ENCODE measurements around the gene RHO. TPM values are rescaled to one million over a fixed set of nuclear protein-coding genes. Genes with fewer than 3 reads are reported as not detected.
"Not testable (repeated sequence)": the region's sequence is repeated elsewhere in the genome, so short reads cannot be mapped to it uniquely, and the experiment has no call there.

RHO gene
- total RNA-seq, 1 experiment from 2014 or later: not detected

DNA sequence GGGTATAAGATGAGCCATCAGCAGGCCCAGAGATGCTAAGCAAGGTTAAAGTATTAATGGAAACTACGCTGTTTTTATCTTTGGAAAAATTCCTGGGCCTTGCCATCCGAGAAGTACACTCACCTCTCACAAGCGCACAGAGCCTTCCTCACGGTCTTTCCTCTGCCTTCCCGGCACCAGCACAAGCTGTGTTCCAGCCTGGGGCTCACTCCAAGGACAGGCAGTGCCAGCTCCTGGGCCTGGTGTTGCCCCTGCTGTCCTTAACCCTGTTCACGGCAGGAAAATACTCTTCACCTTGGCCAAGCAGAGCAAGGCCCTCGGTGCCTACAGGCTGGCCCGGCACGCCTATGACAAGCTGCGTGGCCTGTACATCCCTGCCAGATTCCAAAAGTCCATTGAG lies 14.3 kb upstream of the RHO start:
- no TSS peak for BruUV-seq (replicated peaks)
- H3K27ac Mint-ChIP-seq (ENCODE audit: unreplicated experiment): no peak overlapping the region
- ChIA-PET POLR2A (no interaction called here), CTCF (no interaction called here)
- H3K4me3 Mint-ChIP-seq (ENCODE audit: unreplicated experiment): no peak overlapping the region
- Histone ChIP-seq H3K36me3 (ENCODE audit: control insufficient read depth, insufficient read depth, low read length) (no peaks in the 10 kb centered on the region; the same call in 1 of the 2 replicates), H3K27me3 (replicated peaks; ENCODE audit: control insufficient read depth, insufficient read depth, low read length) (no peaks in the 10 kb centered on the region), H3K4me3 (ENCODE audit: low read depth, low read length) (no peak overlapping the region), H3K4me1 (no peaks in the 10 kb centered on the region), H3K9me3 (no peaks in the 10 kb centered on the region)
- intact Hi-C loops (cut with micrococcal nuclease; ENCODE audit: unreplicated experiment): no loop called here
- TF ChIP-seq, protein P1, sequence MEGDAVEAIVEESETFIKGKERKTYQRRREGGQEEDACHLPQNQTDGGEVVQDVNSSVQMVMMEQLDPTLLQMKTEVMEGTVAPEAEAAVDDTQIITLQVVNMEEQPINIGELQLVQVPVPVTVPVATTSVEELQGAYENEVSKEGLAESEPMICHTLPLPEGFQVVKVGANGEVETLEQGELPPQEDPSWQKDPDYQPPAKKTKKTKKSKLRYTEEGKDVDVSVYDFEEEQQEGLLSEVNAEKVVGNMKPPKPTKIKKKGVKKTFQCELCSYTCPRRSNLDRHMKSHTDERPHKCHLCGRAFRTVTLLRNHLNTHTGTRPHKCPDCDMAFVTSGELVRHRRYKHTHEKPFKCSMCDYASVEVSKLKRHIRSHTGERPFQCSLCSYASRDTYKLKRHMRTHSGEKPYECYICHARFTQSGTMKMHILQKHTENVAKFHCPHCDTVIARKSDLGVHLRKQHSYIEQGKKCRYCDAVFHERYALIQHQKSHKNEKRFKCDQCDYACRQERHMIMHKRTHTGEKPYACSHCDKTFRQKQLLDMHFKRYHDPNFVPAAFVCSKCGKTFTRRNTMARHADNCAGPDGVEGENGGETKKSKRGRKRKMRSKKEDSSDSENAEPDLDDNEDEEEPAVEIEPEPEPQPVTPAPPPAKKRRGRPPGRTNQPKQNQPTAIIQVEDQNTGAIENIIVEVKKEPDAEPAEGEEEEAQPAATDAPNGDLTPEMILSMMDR (IDR thresholded peaks at IDR 0.05; ENCODE audit: insufficient read depth in 1 of 2, low read depth in 1 of 2, low read length in 1 of 2, severe bottlenecking in 1 of 2, unreplicated experiment in 1 of 2): no peak
- no peaks in the 10 kb centered on the region for H3K27me3 Mint-ChIP-seq (ENCODE audit: insufficient read depth, unreplicated experiment)
- no peaks in the 10 kb centered on the region for H3K9me3 Mint-ChIP-seq (ENCODE audit: unreplicated experiment)
- H3K4me1 Mint-ChIP-seq (ENCODE audit: low read depth, unreplicated experiment): no peaks in the 10 kb centered on the region
- H3K36me3 Mint-ChIP-seq (ENCODE audit: insufficient read depth, unreplicated experiment): peaks cover 6% of the 10 kb centered on the region
- DNase-seq: no peak

DNA sequence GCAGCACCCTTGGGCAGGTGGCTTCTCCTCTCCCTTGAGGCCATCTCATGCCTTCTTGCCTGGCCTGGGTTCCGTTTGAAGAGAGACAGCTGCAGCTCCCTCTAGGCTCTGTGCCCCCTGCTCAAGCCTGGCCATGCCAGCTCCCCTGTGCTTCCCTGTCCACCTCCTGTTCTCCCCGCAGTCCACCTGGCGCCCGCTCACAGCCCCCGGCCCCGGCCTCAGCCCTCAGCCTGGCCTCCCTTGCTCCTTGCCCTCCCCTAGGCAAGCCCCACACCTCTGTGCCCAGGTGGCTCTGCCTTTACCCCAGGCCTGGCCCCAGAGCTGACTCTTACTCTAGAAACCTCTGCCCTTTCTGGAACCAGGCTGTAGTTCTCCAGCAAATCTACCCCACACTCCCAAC lies 13.9 kb upstream of the RHO start:
- CTCF ChIA-PET: no interaction called here
- Histone ChIP-seq H3K27me3 (replicated peaks; ENCODE audit: control insufficient read depth, insufficient read depth, low read length) (no peaks in the 10 kb centered on the region), H3K9me3 (no peaks in the 10 kb centered on the region), H3K4me1 (no peaks in the 10 kb centered on the region), H3K36me3 (ENCODE audit: control insufficient read depth, insufficient read depth, low read length) (no peaks in the 10 kb centered on the region; the same call in 1 of the 2 replicates), H3K4me3 (ENCODE audit: low read depth, low read length) (no peak overlapping the region)
- no peaks in the 10 kb centered on the region for H3K9me3 Mint-ChIP-seq (ENCODE audit: unreplicated experiment)
- no peak overlapping the region for H3K27ac Mint-ChIP-seq (ENCODE audit: unreplicated experiment)
- DNase-seq: no peak
- H3K27me3 Mint-ChIP-seq (ENCODE audit: insufficient read depth, unreplicated experiment): no peaks in the 10 kb centered on the region
- POLR2A ChIA-PET: no interaction called here
- H3K4me3 Mint-ChIP-seq (ENCODE audit: unreplicated experiment): no peak overlapping the region
- no TSS peak for BruUV-seq (replicated peaks)
- intact Hi-C loops (cut with micrococcal nuclease; ENCODE audit: unreplicated experiment): no loop called here
- TF ChIP-seq, protein P1 (IDR thresholded peaks at IDR 0.05; ENCODE audit: insufficient read depth in 1 of 2, low read depth in 1 of 2, low read length in 1 of 2, severe bottlenecking in 1 of 2, unreplicated experiment in 1 of 2): no peak
- no peaks in the 10 kb centered on the region for H3K4me1 Mint-ChIP-seq (ENCODE audit: low read depth, unreplicated experiment)
- H3K36me3 Mint-ChIP-seq (ENCODE audit: insufficient read depth, unreplicated experiment): peaks cover 6% of the 10 kb centered on the region

DNA sequence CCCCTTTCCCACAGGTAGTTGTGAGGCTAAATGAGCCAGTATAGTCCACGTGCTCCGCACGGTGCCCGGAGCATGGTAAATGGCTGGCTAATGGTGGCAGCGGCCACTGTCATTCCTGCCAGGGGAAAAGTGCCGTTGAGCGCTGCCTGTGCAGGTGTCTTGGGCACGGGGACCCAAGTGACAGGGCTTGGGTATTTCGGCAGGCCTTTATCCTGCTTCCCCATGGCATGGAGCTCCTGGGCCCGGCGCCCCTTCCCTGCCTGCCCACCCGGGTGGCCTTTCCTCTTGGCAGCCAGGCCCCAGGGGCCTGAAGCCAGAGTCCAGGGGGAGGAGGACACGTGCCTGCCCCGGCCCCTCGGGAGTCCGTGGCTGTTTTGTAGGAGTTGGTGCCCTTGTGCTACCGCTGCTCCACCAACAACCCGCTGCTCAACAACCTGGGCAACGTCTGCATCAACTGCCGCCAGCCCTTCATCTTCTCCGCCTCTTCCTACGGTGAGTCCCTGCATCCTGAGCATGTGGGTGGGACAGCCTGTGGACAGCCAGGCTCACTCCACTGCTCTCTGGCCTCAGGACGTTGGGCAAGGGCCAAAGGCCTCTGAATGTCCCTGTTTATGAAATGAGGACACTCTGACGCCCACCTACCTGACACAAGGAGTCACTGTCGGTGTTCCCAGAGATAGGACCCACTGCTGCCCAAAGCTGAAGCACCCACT lies 13.2 kb upstream of the RHO start:
- POLR2A ChIA-PET; H3K27me3 ChIP-seq (replicated peaks; ENCODE audit: control insufficient read depth, insufficient read depth, low read length); CTCF ChIA-PET; H3K36me3 Mint-ChIP-seq (ENCODE audit: insufficient read depth, unreplicated experiment); intact Hi-C loops (cut with micrococcal nuclease; ENCODE audit: unreplicated experiment); H3K9me3 ChIP-seq; H3K4me3 ChIP-seq (ENCODE audit: low read depth, low read length); H3K9me3 Mint-ChIP-seq (ENCODE audit: unreplicated experiment); H3K27me3 Mint-ChIP-seq (ENCODE audit: insufficient read depth, unreplicated experiment); BruUV-seq (replicated peaks); H3K27ac Mint-ChIP-seq (ENCODE audit: unreplicated experiment); DNase-seq; H3K4me1 ChIP-seq; H3K4me3 Mint-ChIP-seq (ENCODE audit: unreplicated experiment); H3K4me1 Mint-ChIP-seq (ENCODE audit: low read depth, unreplicated experiment); H3K36me3 ChIP-seq (ENCODE audit: control insufficient read depth, insufficient read depth, low read length): not testable (repeated sequence)

DNA sequence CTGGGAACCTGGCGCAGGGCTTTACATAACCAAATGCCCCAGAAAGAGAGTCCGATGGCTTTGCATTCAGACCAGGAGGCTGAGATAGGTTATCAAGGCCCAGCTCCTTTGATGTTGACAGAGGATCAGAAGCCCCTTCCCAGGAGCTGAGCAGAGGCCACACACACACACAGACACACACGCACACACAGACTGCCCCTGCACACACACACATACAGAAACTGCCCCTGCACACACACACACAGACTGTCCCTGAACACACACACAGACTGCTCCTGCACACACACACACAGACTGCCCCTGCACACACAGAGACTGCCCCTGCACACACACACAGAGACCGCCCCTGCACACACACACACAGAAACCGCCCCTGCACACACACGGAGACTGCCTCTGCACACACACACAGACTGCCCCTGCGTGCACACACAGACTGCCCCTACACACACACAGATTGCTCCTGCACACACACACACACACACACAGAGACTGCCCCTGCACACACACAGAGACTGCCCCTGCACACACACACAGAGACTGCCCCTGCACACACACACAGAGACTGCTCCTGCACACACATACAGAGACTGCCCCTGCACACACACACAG lies 12.5 kb upstream of the RHO start:
- H3K4me1 Mint-ChIP-seq (ENCODE audit: low read depth, unreplicated experiment); H3K27ac Mint-ChIP-seq (ENCODE audit: unreplicated experiment); H3K9me3 ChIP-seq; CTCF ChIA-PET; intact Hi-C loops (cut with micrococcal nuclease; ENCODE audit: unreplicated experiment); H3K36me3 ChIP-seq (ENCODE audit: control insufficient read depth, insufficient read depth, low read length); H3K4me3 Mint-ChIP-seq (ENCODE audit: unreplicated experiment); H3K27me3 Mint-ChIP-seq (ENCODE audit: insufficient read depth, unreplicated experiment); H3K27me3 ChIP-seq (replicated peaks; ENCODE audit: control insufficient read depth, insufficient read depth, low read length); DNase-seq; BruUV-seq (replicated peaks); H3K9me3 Mint-ChIP-seq (ENCODE audit: unreplicated experiment); H3K36me3 Mint-ChIP-seq (ENCODE audit: insufficient read depth, unreplicated experiment); H3K4me1 ChIP-seq; POLR2A ChIA-PET; H3K4me3 ChIP-seq (ENCODE audit: low read depth, low read length): not testable (repeated sequence)

Data from Caco-2 (cell line).